Epithelial cell of proximal tubule (primary cell): ENCODE data around the gene CNN3. TPM values are rescaled to one million over a fixed set of nuclear protein-coding genes. Genes with fewer than 3 reads are reported as not detected.

Experiments
- total RNA-seq: library from RNA; depleted of rRNA; stranded (reverse); fragments of >200 nt; gene quantifications from 2 replicates; pipeline ENCODE4 v1.2.3, GENCODE V29; 2015

CNN3 gene
- total RNA-seq, 1 donor from 2014 or later: 196 TPM

Other genes starting within 250 kb of the CNN3 start
- gene SLC44A3, start 106.8 kb downstream of the CNN3 start, total RNA-seq: 9.3 and 24.3 TPM in 2 replicates
- gene ALG14, start 145.8 kb upstream of the CNN3 start, total RNA-seq: 1.1 and 1.7 TPM in 2 replicates
- 3.2 and 5.4 TPM in 2 replicates for gene TLCD4, start 190.2 kb upstream of the CNN3 start, total RNA-seq